Measurements from ENCODE around the gene HK1.
"Not testable (repeated sequence)": the region's sequence is repeated elsewhere in the genome, so short reads cannot be mapped to it uniquely, and the experiment has no call there.

The HK1 gene

GRCh38 chr10:69312528-69312927 lies 34.2 kb downstream of the HK1 start:
- no peak for DNase-seq

DNA sequence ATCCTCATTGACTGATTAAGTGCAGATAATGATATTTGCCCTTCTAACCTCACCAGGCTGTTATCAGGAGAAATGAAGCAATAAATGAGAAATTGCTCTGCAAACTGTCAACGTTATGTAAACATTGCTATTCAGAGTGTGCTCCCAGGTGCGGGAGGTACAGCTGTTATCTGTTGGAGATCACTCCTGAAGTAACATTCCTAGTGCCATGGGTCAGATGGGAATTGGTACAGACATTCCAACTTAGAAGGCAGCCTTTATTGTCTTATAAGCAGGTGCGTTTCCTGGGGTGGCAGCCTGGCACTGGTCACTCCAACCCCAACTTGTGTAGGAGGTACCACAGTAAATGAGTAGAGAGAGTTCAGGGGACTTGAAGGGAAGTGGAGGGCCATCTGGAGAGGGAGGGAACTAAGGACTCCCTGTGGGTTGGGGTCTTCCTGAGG lies 36.8 kb downstream of the HK1 start:
- DNase-seq = no peak

DNA sequence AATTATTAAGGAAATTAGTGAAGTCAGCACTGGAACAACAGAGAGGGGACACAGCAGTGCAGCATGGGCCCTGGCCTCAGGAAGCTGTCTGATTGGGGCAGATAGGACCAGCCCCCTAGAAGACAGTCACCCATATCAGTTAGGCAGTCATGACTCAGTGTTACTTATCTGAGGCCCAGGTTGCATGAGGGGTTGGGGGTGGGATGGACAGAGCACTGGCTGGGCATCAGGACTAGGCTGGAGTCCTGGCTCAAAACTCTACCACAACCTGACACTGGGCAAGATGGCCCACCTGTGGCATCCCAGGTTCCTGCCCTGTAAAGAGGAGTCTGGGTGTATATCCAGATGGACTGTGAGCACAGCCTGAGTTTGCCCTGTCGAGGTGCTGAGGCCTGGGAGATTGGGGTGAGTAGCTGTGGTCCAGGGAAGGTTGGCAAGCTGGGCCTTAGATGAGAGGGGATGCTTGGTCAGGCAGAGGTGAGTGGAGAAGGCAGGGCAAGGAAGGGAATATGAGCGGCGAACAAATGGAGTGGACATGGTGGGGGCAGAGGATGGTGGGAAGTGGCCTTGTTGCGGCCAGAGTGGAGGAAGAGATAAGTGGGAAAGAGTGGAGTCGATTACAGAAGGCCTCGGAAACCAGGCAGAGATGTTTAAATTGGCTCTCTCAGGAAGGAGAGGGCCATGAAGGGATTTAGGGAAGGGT lies 37.5 kb downstream of the HK1 start:
- no peak for DNase-seq

DNA sequence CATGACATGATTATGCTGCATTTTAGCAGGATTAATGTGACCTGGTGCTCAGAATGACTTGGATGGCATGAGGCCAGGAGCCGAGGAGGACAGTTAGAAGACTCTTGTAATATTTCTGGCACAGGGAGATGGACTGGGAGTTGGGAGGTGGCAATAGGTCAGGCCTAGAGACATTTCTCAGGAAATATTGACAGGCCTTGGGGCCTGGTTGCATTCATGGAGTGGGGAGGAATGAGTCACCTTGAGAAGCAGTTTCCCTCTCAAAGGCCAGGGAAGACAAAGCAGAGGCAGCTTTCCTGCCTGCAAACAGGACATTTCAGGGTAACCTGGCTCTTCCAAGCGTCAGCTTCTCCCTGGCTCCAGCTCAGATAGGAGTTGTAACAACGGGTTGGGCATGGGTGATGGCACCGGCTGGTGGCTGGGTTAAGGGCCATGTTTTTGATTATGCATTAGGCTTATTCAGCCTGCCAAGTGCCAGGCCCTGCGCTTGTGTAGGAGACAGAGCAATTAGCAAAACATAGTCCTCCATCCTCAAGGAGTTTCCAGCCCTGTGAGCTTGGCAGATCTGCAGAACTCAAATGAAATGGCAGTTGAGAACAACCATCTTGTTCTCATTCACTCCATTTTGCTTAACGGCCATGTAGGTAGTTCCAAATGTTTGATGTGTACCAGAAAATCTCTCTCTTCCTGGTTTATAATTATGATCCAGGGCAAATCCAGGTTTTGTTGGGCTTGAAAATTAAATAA lies 38.2 kb downstream of the HK1 start:
- no peak for DNase-seq

GRCh38 chr10:69317175-69317604 lies 38.9 kb downstream of the HK1 start:
- DNase-seq = peak; percentile 7 to 16

- DNase-seq = no peak
Observed at GRCh38 chr10:69317626-69318105, 39.4 kb downstream of the HK1 start.

DNA sequence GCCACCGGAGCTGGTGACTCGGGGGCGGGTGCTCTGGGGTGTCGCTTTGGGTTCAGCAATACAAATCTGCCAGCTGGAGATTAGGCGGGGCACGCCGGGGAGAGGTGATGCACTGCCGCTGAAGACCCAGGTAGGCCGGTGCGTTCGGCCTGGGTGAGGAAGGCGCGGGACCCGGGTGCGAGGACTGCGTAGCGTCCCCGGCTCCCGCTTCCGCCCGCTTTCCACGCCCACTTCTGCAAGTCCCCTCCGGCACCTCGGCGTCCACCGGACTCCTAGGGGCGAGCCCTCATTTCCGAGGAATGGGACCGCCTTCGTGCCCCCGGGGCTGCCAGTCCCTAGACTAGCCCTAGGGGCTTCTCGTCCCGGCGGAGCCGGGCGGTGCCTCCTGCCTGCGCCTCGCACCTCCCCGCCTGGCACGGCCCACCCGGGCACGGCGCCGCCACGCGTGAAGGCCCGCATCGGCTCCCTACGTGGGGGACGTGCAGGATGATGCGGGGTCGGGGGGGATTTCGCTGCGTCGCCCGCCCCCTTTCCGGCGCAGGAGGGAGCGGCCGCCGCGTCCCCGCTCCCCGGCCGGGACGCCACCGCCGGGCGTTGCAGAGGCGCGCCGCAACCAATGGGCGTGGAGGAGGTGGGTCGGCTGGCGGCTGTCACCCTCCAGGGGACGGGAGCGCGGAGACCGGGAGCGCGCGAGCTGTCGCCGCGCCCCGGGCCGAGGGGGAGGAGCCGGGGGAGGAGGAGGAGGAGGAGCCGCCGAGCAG lies 40.0 kb downstream of the HK1 start:
- peak; percentile 88 to 91 for DNase-seq

GRCh38 chr10:69318867-69319727 lies 40.8 kb downstream of the HK1 start:
- DNase-seq = peak; percentile 70 to 80

DNA sequence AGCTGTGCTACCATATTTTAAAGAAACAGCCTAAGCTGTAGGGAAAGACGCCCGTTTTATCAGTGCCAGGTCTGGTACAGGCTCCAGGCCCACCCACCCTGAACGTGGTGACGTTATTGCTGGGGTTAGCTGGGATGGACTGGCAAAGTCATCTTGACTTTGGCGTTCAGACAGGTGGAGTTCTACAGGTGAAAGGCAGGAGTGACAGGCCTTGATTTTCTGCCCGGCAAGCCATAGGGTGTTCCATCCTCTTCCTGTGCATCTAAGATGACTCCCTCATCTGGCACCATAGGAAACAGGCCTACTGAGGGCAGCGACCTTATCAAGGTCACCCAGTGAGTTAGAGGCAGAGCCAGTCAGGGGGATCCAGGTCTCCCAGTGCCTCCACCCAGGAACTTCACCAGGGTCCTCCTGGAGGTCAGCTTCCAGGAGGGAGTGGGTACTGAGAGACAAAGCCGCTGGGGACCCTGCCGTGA lies 41.6 kb downstream of the HK1 start:
- no peak for DNase-seq

GRCh38 chr10:69320521-69320920 lies 42.2 kb downstream of the HK1 start:
- DNase-seq = no peak

DNA sequence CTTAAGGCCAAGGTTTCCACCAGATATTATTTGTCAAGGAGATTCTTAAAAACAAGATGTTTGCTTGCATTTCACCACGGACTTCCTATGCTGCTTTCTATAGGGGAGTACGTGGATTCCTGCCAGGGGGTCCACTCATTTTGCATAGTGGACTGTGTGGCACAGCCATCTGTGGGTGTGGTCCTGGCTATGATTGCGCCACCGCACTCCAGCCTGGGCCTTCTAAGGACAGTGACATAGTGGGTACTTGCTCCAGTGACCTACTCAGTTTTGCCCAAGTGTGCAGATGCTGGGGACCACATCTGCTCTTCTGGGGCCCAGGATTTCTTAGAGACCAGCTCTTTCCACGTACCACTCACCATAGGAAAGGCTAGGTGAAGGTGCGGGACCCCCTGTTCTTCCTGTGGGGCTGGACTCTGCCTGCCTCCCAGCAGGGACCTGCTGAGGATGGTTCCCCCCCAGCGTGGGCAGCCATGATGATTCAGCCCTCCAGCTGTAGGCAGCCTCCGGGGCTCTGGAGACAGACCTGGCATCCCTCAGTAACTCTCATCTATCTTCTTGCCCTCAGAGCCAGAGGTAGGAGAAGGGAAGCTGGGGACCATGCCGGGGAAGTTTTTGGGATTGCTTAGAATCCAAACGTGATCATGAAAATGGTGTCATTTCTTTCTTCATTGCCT lies 42.9 kb downstream of the HK1 start:
- DNase-seq = no peak

DNA sequence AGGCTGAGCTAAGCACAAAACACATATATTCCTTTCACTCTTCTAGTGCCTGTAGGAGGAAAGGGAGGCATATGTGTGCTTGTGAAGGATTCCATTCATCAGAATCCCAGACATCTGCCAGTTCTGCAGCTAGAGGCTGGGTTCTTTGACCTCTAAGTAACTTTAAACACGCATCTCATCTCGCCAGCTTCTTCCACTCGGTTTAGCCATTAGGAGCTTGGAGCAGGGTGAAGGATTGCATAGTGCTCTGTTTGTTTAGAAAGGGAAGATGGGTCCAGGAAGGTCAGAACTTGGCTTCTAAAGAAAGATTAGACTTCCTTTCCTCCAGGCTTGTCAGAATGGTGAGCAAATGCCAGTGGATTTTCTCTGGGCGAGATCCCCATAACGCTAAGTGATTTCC lies 43.6 kb downstream of the HK1 start:
- no peak for DNase-seq

GRCh38 chr10:69322346-69322745 lies 44.0 kb downstream of the HK1 start:
- not testable (repeated sequence) for DNase-seq

DNA sequence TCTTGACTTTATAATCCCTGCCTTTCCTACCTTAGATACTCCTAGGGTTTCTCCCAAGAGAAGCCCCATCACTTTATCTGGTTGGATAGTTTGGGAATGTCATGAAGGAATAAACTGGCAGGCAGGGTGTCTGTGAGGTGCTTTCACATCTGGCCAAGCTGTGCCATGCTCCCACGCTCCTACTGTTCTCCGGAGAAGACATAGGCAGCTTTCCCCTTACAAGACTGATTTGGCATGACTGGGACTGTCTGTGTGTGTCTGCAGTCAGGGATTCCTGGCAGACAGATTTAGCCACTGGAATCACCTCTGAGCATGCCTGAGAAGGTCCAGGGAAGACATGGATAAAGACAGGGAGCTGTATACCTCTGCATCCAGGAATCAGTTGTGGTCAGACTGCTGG lies 45.3 kb downstream of the HK1 start:
- no peak for DNase-seq

- DNase-seq = no peak
Observed at GRCh38 chr10:69324583-69324982, 46.3 kb downstream of the HK1 start.

- DNase-seq = not testable (repeated sequence)
Observed at GRCh38 chr10:69325637-69326523, 47.6 kb downstream of the HK1 start.

GRCh38 chr10:69326692-69327091 lies 48.4 kb downstream of the HK1 start:
- DNase-seq = no peak

DNA sequence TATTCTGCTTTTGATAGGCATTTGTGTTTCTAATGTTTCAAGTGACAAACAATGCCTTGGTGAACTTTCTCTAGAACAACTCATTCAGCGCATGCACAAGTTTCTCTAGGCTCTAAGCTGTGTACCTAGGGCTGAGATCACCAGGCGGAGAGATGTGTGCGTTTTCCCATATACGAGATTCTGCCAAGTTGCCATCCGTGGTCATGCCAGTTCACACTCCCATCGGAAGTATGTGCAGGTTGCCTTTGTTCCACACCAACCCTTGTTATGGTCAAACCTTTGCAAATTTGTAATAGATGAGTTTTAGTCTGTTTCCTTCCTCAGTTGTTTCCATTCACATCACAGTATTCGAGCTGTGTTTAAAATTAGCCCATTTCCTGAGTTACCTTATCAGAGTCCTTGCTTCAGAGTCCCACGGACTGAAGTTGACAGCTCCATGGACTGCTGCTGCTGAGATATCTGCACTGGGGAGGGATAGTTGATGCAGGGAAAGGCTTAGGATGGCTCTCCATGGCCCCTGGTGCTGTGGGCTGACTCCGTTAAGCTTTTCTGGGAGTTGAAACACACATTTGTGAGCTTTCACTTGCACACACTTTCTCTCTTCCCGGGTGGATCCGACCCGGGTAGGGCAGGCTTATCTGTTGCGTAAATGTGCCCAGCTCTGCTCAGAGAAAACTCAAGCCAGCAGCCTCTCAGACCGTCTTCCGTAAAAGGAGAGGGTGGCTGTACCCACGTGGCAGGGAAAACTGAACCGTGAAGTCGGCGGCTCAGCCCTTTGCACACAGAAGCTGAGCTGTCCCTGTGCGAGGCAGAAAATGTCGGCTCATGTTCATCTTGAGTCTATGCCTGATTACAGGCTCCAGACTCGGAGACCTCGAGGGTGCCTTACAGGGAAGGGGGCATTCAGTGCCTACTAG lies 49.4 kb downstream of the HK1 start:
- DNase-seq = peak; percentile 30 to 56

- no peak for DNase-seq
Observed at GRCh38 chr10:69328380-69328735, 50.1 kb downstream of the HK1 start.

DNA sequence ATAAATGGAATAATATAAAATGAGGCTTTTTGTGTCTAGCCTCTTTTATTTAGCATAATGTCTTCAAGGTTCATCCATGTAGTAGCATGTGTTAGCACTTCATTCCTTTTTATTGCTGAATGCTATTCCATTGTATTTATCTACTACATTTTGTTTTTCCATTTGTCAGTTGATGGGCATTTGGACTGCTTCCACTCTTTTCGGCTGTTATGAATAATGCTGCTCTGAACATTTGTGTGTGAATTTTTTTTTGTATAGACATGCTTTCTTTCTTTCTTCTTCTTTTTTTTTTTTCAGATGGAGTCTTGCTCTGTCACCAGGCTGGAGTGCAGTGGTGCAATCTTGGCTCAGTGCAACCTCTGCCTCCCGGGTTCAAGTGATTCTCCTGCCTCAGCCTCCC lies 50.6 kb downstream of the HK1 start:
- DNase-seq = not testable (repeated sequence)
